ENCODE data around the gene NACC2. TPM values are rescaled to one million over a fixed set of nuclear protein-coding genes. Genes with fewer than 3 reads are reported as not detected.

The NACC2 gene
- total and polyA plus RNA-seq, 8 donors, result 4.1 to 69.2 (median 10.0) TPM

DNA sequence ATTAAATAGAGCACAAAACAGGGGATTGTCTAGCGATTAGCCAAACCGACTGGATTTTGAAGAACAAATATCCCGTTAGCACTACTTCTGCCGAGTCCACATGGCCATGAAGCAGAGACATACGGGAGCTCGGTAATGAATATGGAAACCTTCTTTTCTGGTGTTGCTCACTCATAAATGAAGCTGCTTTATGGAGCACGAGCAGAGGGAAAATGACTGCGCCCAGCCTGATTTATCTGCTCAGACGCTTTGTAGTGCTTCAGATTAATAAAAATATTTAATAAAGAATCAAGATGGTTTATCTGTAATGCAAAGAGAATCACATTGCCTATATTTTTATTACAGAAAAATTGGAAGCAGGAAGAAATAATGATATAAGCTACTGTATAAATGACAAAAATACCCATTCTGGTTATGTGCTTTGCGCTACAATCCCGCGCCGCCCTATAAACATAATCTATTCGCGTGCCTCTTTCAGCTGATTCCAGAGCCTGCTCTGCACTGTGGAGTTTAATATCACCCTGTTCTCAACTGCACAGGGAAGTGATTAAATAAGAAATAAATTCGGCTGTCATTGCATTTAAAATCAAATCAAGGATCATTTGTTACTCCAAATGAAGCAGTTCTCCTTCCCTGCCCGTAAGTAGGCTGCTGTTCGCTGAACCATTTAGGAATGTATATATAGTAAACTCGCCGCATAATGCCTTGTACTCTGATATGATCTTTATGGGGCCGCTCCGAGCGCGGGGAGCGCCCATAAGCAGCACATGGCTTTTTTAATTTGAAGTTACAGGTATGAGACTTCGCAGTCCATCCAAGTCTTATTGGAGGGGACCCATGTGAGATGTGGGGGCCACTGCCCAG is 111.6 kb downstream of the NACC2 start:
- TF ChIP-seq POLR2AphosphoS5 (IDR thresholded peaks at IDR 0.05), result no peak
- no peak for TF ChIP-seq POLR2A (IDR thresholded peaks at IDR 0.05)
- TF ChIP-seq EP300 (IDR thresholded peaks at IDR 0.05), result no peak
- TF ChIP-seq, protein P1, sequence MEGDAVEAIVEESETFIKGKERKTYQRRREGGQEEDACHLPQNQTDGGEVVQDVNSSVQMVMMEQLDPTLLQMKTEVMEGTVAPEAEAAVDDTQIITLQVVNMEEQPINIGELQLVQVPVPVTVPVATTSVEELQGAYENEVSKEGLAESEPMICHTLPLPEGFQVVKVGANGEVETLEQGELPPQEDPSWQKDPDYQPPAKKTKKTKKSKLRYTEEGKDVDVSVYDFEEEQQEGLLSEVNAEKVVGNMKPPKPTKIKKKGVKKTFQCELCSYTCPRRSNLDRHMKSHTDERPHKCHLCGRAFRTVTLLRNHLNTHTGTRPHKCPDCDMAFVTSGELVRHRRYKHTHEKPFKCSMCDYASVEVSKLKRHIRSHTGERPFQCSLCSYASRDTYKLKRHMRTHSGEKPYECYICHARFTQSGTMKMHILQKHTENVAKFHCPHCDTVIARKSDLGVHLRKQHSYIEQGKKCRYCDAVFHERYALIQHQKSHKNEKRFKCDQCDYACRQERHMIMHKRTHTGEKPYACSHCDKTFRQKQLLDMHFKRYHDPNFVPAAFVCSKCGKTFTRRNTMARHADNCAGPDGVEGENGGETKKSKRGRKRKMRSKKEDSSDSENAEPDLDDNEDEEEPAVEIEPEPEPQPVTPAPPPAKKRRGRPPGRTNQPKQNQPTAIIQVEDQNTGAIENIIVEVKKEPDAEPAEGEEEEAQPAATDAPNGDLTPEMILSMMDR (IDR thresholded peaks at IDR 0.05), result no peak
- intact Hi-C loops (cut with DNase I; ENCODE audit: low total_unique reads), result no loop called here

DNA sequence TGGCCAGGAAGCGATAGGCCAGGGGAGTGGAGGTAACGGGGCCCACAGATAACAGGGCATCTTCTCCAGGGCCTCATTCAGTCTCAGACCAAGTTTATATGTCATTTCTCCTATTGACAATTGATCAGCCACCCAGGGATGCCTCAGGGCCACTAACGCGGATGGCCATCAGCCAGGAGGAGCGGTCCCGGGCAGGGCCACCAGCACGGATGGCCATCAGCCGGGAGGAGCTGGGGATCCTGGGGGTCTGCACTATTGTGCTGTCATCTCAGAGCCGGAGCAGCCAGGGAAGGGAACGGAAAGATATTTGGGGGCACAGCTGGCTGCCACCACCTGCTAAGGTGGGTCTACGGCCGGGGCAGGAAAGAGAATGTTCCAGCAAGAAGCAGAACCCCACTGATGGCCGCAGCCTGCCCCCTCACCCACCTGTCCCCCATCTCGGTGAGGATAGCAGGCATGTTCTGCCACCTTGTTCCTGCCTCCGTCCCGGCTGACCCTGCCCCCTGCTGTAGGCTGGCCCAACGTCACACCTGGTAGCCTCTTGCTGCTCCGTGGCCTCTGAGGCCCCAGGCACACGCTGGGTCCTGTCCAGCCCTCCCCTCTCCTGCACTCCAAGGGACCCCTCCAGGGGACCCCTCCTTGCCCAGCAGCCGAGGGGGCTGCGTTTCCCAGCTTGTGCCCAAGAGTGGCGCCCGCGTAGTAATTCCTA is 112.4 kb downstream of the NACC2 start:
- TF ChIP-seq, protein P1 (IDR thresholded peaks at IDR 0.05), result no peak
- no peak for TF ChIP-seq POLR2AphosphoS5 (IDR thresholded peaks at IDR 0.05)
- TF ChIP-seq EP300 (IDR thresholded peaks at IDR 0.05), result no peak
- no peak for TF ChIP-seq POLR2A (IDR thresholded peaks at IDR 0.05)
- 75 to 85% (median 76%) methylated on average over 11 to 24 of the region's 24 CpGs for WGBS, 5 donors
- intact Hi-C loops (cut with DNase I; ENCODE audit: low total_unique reads), result no loop called here

More for the DNA sequence above, 111.6 kb downstream of the NACC2 start:
- Histone ChIP-seq H3K4me3 (no peak overlapping the region), H3K9me3 (no peaks in the 10 kb centered on the region), H3K36me3 (no peaks in the 10 kb centered on the region), H3K27ac (no peak overlapping the region), H3K4me1 (peaks cover 0 to 12% (median 6%) of the 10 kb centered on the region in 4 donors), H3K27me3 (peaks cover 0 to 67% (median 4%) of the 10 kb centered on the region in 3 donors)
- WGBS, 5 donors, result 66 to 77% (median 75%) methylated on average over 26 of the region's 26 CpGs
- no peak for DNase-seq

DNA sequence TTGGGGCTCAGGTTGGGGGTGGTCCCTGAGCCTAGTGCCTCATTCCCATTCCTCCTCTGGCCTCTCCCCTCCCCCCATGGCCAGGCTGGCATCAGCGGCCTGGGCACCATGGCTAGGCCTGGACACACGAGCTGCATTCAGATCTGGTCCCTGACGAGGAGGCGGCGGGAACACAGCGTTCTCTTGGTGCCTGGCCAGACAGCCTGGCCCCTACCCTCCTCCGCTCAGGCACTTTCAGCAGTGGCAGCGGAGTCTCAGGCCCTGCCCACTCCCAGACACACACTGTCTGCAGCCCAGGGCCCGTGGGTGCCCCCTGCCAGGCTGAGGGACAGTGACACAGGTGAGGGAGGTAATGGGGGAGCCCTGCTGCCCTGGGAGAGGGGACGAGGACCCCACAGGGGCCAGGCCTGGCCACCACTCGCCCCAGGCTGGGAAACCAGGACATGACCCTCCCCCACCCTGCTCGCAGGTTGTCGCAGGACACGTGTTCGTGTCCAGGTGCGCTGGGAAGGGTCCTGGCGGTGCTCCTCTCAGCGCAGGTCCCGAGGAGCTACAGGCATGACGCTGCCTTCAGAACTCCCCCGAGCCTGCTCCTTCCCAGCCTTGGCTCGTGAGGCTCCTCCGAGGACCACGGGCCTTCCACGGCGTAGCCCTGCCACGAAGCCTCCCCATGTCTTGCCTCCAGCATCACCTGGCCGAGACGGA is 114.0 kb downstream of the NACC2 start:
- Histone ChIP-seq H3K27me3 (peaks cover 0 to 76% (median 11%) of the 10 kb centered on the region in 3 donors), H3K36me3 (no peaks in the 10 kb centered on the region), H3K4me1 (peaks cover 0 to 13% (median 6%) of the 10 kb centered on the region in 4 donors), H3K27ac (no peak overlapping the region), H3K9me3 (no peaks in the 10 kb centered on the region), H3K4me3 (no peak overlapping the region)
- intact Hi-C loops (cut with DNase I; ENCODE audit: low total_unique reads), result no loop called here
- 78 to 88% (median 85%) methylated on average over 18 to 29 of the region's 29 CpGs for WGBS, 5 donors
- no peak for TF ChIP-seq POLR2AphosphoS5 (IDR thresholded peaks at IDR 0.05)
- no peak for TF ChIP-seq POLR2A (IDR thresholded peaks at IDR 0.05)
- no peak for TF ChIP-seq EP300 (IDR thresholded peaks at IDR 0.05)
- TF ChIP-seq, protein P1 (IDR thresholded peaks at IDR 0.05), result no peak
- DNase-seq, result no peak

More for the DNA sequence above, 112.4 kb downstream of the NACC2 start:
- H3K27me3 ChIP-seq, result peaks cover 0 to 67% (median 4%) of the 10 kb centered on the region in 3 donors
- no peak overlapping the region for H3K4me3 ChIP-seq
- H3K4me1 ChIP-seq, result peaks cover 0 to 13% (median 6%) of the 10 kb centered on the region in 4 donors
- no peaks in the 10 kb centered on the region for H3K36me3 ChIP-seq
- no peaks in the 10 kb centered on the region for H3K9me3 ChIP-seq
- no peak for DNase-seq
- no peak overlapping the region for H3K27ac ChIP-seq
